ENCODE results near the gene INPP5A. TPM values are rescaled to one million over a fixed set of nuclear protein-coding genes. Genes with fewer than 3 reads are reported as not detected.

Gene INPP5A
- total RNA-seq, 1 experiment from 2014 or later: 12.3 TPM

GRCh38 chr10:132626019-132626760, 88.6 kb downstream of the INPP5A start:
- intact Hi-C loops (cut with micrococcal nuclease): no loop called here
- H3K27me3 ChIP-seq (ENCODE audit: insufficient read depth, low read length): no peaks in the 10 kb centered on the region
- H3K4me1 ChIP-seq (ENCODE audit: control insufficient read depth in 1 of 2, insufficient read depth in 2 of 2, low read length in 2 of 2): no peaks in the 10 kb centered on the region
- CTCF ChIA-PET: no interaction called here
- H3K9ac ChIP-seq (ENCODE audit: low read length): no peak overlapping the region
- H3K27ac ChIP-seq (ENCODE audit: low read depth, low read length): no peak overlapping the region
- no peak for TF ChIP-seq POLR2A (IDR thresholded peaks at IDR 0.05; ENCODE audit: borderline replicate concordance, extremely low read depth, insufficient read depth, insufficient read length)
- TF ChIP-seq SRF (IDR thresholded peaks at IDR 0.05; ENCODE audit: low read depth): no peak
- H3K79me2 ChIP-seq (ENCODE audit: insufficient read depth, low read length): no peaks in the 10 kb centered on the region
- RAD21 ChIA-PET (ENCODE audit: low non-redundant PET in 1 of 2, low total read pairs in 2 of 2, uncharacterized antibody in 2 of 2, unreplicated experiment in 2 of 2): no interaction called here
- BruUV-seq (replicated peaks): no TSS peak
- no peaks in the 10 kb centered on the region for H3K36me3 ChIP-seq (ENCODE audit: control insufficient read depth in 1 of 2, insufficient read depth in 2 of 2, low read length in 2 of 2)
- no peak for ATAC-seq
- no peak for DNase-seq (ENCODE audit: low read depth, low spot score)
- no peak overlapping the region for H3K4me2 ChIP-seq (ENCODE audit: low read length)
- no peaks in the 10 kb centered on the region for H4K20me1 ChIP-seq (ENCODE audit: insufficient read depth)
- H3K9me2 ChIP-seq (ENCODE audit: insufficient read depth): no peaks in the 10 kb centered on the region
- no peaks in the 10 kb centered on the region for H3K9me3 ChIP-seq (ENCODE audit: control insufficient read depth in 1 of 2, insufficient read depth in 1 of 2, low read depth in 1 of 2, low read length in 2 of 2)
- POLR2A ChIA-PET: no interaction called here
- H2AFZ ChIP-seq (ENCODE audit: low read depth, low read length, poor library complexity, severe bottlenecking): no peak overlapping the region
- no peak overlapping the region for H3K4me3 ChIP-seq (replicated peaks in 1 of 2; ENCODE audit: low read depth in 1 of 2, low read length in 2 of 2)

GRCh38 chr10:132626761-132627665, 89.4 kb downstream of the INPP5A start:
- Histone ChIP-seq H3K4me1 (ENCODE audit: control insufficient read depth in 1 of 2, insufficient read depth in 2 of 2, low read length in 2 of 2) (no peaks in the 10 kb centered on the region), H3K9me3 (ENCODE audit: control insufficient read depth in 1 of 2, insufficient read depth in 1 of 2, low read depth in 1 of 2, low read length in 2 of 2) (no peaks in the 10 kb centered on the region), H3K4me3 (replicated peaks in 1 of 2; ENCODE audit: low read depth in 1 of 2, low read length in 2 of 2) (no peak overlapping the region), H3K9me2 (ENCODE audit: insufficient read depth) (no peaks in the 10 kb centered on the region), H3K9ac (ENCODE audit: low read length) (no peak overlapping the region), H3K79me2 (ENCODE audit: insufficient read depth, low read length) (no peaks in the 10 kb centered on the region), H2AFZ (ENCODE audit: low read depth, low read length, poor library complexity, severe bottlenecking) (no peak overlapping the region), H3K27ac (ENCODE audit: low read depth, low read length) (no peak overlapping the region), H3K27me3 (ENCODE audit: insufficient read depth, low read length) (no peaks in the 10 kb centered on the region), H4K20me1 (ENCODE audit: insufficient read depth) (no peaks in the 10 kb centered on the region), H3K36me3 (ENCODE audit: control insufficient read depth in 1 of 2, insufficient read depth in 2 of 2, low read length in 2 of 2) (no peaks in the 10 kb centered on the region), H3K4me2 (ENCODE audit: low read length) (no peak overlapping the region)
- ChIA-PET RAD21 (ENCODE audit: low non-redundant PET in 1 of 2, low total read pairs in 2 of 2, uncharacterized antibody in 2 of 2, unreplicated experiment in 2 of 2) (no interaction called here), CTCF (no interaction called here), POLR2A (no interaction called here)
- ATAC-seq (no peak), DNase-seq (ENCODE audit: low read depth, low spot score) (no peak)
- BruUV-seq (replicated peaks): no TSS peak
- intact Hi-C loops (cut with micrococcal nuclease): no loop called here
- no peak for TF ChIP-seq ATF3 (IDR thresholded peaks at IDR 0.05)
- TF ChIP-seq SP1 (IDR thresholded peaks at IDR 0.05; ENCODE audit: low read depth): no peak
- no peak for TF ChIP-seq ZFX (IDR thresholded peaks at IDR 0.05)
- no peak for TF ChIP-seq FOSL1 (IDR thresholded peaks at IDR 0.05; ENCODE audit: low read depth)
- TF ChIP-seq YY1 (IDR thresholded peaks at IDR 0.05; ENCODE audit: extremely low read depth, insufficient replicate concordance, low read depth, low read length): no peak
- TF ChIP-seq ELF1 (IDR thresholded peaks at IDR 0.05; ENCODE audit: borderline replicate concordance, low read depth): no peak
- no peak for TF ChIP-seq JUND (IDR thresholded peaks at IDR 0.05)
- TF ChIP-seq, protein P1, sequence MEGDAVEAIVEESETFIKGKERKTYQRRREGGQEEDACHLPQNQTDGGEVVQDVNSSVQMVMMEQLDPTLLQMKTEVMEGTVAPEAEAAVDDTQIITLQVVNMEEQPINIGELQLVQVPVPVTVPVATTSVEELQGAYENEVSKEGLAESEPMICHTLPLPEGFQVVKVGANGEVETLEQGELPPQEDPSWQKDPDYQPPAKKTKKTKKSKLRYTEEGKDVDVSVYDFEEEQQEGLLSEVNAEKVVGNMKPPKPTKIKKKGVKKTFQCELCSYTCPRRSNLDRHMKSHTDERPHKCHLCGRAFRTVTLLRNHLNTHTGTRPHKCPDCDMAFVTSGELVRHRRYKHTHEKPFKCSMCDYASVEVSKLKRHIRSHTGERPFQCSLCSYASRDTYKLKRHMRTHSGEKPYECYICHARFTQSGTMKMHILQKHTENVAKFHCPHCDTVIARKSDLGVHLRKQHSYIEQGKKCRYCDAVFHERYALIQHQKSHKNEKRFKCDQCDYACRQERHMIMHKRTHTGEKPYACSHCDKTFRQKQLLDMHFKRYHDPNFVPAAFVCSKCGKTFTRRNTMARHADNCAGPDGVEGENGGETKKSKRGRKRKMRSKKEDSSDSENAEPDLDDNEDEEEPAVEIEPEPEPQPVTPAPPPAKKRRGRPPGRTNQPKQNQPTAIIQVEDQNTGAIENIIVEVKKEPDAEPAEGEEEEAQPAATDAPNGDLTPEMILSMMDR (IDR thresholded peaks at IDR 0.05 in 2 of 3, conservative IDR thresholded peaks at IDR 0.05 in 1 of 3; ENCODE audit: borderline replicate concordance in 1 of 3, insufficient read depth in 1 of 3, low read depth in 2 of 3, low read length in 2 of 3): no peak
- no peak for TF ChIP-seq TCF7L2 (IDR thresholded peaks at IDR 0.05; ENCODE audit: borderline replicate concordance, extremely low read depth, insufficient read depth, insufficient read length)
- no peak for TF ChIP-seq POLR2A (IDR thresholded peaks at IDR 0.05; ENCODE audit: borderline replicate concordance, extremely low read depth, insufficient read depth, insufficient read length)
- TF ChIP-seq RAD21 (IDR thresholded peaks at IDR 0.05; ENCODE audit: low read depth): no peak
- no peak for TF ChIP-seq EGR1 (IDR thresholded peaks at IDR 0.05; ENCODE audit: low read depth)
- no peak for TF ChIP-seq SRF (IDR thresholded peaks at IDR 0.05; ENCODE audit: low read depth)
- TF ChIP-seq, protein P2, sequence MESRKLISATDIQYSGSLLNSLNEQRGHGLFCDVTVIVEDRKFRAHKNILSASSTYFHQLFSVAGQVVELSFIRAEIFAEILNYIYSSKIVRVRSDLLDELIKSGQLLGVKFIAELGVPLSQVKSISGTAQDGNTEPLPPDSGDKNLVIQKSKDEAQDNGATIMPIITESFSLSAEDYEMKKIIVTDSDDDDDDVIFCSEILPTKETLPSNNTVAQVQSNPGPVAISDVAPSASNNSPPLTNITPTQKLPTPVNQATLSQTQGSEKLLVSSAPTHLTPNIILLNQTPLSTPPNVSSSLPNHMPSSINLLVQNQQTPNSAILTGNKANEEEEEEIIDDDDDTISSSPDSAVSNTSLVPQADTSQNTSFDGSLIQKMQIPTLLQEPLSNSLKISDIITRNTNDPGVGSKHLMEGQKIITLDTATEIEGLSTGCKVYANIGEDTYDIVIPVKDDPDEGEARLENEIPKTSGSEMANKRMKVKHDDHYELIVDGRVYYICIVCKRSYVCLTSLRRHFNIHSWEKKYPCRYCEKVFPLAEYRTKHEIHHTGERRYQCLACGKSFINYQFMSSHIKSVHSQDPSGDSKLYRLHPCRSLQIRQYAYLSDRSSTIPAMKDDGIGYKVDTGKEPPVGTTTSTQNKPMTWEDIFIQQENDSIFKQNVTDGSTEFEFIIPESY (IDR thresholded peaks at IDR 0.05; ENCODE audit: extremely low read depth, insufficient replicate concordance, low read length): no peak
- no peak for TF ChIP-seq CBX3 (IDR thresholded peaks at IDR 0.05; ENCODE audit: low read depth)
